ENCODE data around the gene TACC2.

Gene TACC2

DNA sequence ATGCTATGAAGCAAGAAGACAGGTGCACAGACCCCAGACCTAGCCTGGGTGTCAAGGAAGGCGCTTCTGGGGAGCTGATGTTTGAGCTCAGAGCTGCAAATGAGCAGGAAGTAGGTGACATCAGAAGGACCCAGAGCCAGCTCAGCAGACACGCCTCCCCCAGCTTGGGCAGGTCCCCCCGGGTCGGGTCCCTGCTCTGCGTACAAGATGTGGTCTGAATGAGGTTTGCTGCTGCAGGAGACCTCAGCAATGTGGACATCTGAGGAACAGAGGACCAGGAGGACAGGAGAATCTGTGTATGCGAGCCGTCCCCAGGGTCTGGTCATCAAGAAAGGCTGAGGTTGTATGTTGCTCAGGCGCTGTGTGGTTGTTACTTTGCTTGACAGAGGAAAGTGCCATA, 51.8 kb downstream of the TACC2 start:
- peaks cover 3% of the 10 kb centered on the region for H3K27me3 ChIP-seq (ENCODE audit: insufficient read depth, low read length, poor library complexity)
- H3K4me3 ChIP-seq (ENCODE audit: low read depth in 1 of 2, low read length in 2 of 2): no peak overlapping the region
- H2AFZ ChIP-seq (ENCODE audit: low read depth, low read length): no peak overlapping the region
- DNase-seq (no peak), ATAC-seq (ENCODE audit: insufficient read depth, low read depth) (no peak; the same call in 2 of the 3 replicates)
- TF ChIP-seq CTCF (IDR thresholded peaks at IDR 0.05; ENCODE audit: borderline replicate concordance, extremely low read depth, low read length, poor library complexity, severe bottlenecking) (no peak), EZH2 (IDR thresholded peaks at IDR 0.05; ENCODE audit: borderline replicate concordance, low read depth, low read length, severe bottlenecking) (no peak)
- no peaks in the 10 kb centered on the region for H3K79me2 ChIP-seq (ENCODE audit: insufficient read depth, low read length)
- H3K4me1 ChIP-seq (ENCODE audit: insufficient read depth, low read length): no peaks in the 10 kb centered on the region
- no peak overlapping the region for H3K9ac ChIP-seq (ENCODE audit: low read depth, low read length)
- no peak overlapping the region for H3K4me2 ChIP-seq (ENCODE audit: insufficient read depth, low read length)
- H3K9me3 ChIP-seq (ENCODE audit: insufficient read depth, low read length, severe bottlenecking): no peaks in the 10 kb centered on the region
- no peak overlapping the region for H3K27ac ChIP-seq (ENCODE audit: low read length)
- no peaks in the 10 kb centered on the region for H4K20me1 ChIP-seq (ENCODE audit: insufficient read depth, low read length)
- H3K36me3 ChIP-seq (ENCODE audit: insufficient read depth, low read length): no peaks in the 10 kb centered on the region

DNA sequence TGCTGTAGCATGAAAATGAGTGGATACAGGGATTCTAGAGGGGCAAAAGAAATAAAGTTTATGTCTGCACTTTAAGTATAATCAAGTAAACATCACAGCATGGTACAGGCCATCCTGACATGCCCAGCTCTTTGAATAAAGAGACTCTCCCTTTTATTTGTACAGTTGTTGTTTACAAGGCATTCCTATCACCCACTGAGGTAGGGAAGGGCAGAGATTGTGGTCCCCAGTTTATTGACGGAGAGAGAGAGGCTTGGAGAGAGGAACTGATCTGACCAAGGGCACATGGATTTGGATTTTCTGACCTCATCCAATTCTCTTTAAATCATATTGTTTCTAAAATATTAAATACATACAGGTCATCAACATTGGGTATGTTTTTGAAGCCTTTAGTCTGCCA, 53.9 kb downstream of the TACC2 start:
- Histone ChIP-seq H3K4me3 (ENCODE audit: low read depth in 1 of 2, low read length in 2 of 2) (no peak overlapping the region), H3K27ac (ENCODE audit: low read length) (no peak overlapping the region), H3K9ac (ENCODE audit: low read depth, low read length) (no peak overlapping the region), H3K27me3 (ENCODE audit: insufficient read depth, low read length, poor library complexity) (peaks cover 9% of the 10 kb centered on the region), H2AFZ (ENCODE audit: low read depth, low read length) (no peak overlapping the region), H3K9me3 (ENCODE audit: insufficient read depth, low read length, severe bottlenecking) (no peaks in the 10 kb centered on the region), H3K36me3 (ENCODE audit: insufficient read depth, low read length) (no peaks in the 10 kb centered on the region), H3K79me2 (ENCODE audit: insufficient read depth, low read length) (no peaks in the 10 kb centered on the region), H3K4me1 (ENCODE audit: insufficient read depth, low read length) (no peaks in the 10 kb centered on the region), H3K4me2 (ENCODE audit: insufficient read depth, low read length) (no peak overlapping the region), H4K20me1 (ENCODE audit: insufficient read depth, low read length) (no peaks in the 10 kb centered on the region)
- TF ChIP-seq CTCF (IDR thresholded peaks at IDR 0.05; ENCODE audit: borderline replicate concordance, extremely low read depth, low read length, poor library complexity, severe bottlenecking) (no peak), EZH2 (IDR thresholded peaks at IDR 0.05; ENCODE audit: borderline replicate concordance, low read depth, low read length, severe bottlenecking) (no peak)
- ATAC-seq (ENCODE audit: insufficient read depth, low read depth) (no peak), DNase-seq (no peak)

GRCh38 chr10:122044045-122044661, 55.2 kb downstream of the TACC2 start:
- H3K4me2 ChIP-seq (ENCODE audit: insufficient read depth, low read length): no peak overlapping the region

More at GRCh38 chr10:122044045-122044661, 55.2 kb downstream of the TACC2 start:
- ATAC-seq (ENCODE audit: insufficient read depth, low read depth) (no peak), DNase-seq (no peak)
- Histone ChIP-seq H3K9ac (ENCODE audit: low read depth, low read length) (no peak overlapping the region), H3K27ac (ENCODE audit: low read length) (no peak overlapping the region), H3K36me3 (ENCODE audit: insufficient read depth, low read length) (no peaks in the 10 kb centered on the region), H3K4me1 (ENCODE audit: insufficient read depth, low read length) (no peaks in the 10 kb centered on the region), H3K27me3 (ENCODE audit: insufficient read depth, low read length, poor library complexity) (peaks cover 11% of the 10 kb centered on the region), H3K9me3 (ENCODE audit: insufficient read depth, low read length, severe bottlenecking) (no peaks in the 10 kb centered on the region), H3K4me3 (ENCODE audit: low read depth in 1 of 2, low read length in 2 of 2) (no peak overlapping the region), H4K20me1 (ENCODE audit: insufficient read depth, low read length) (no peaks in the 10 kb centered on the region), H2AFZ (ENCODE audit: low read depth, low read length) (no peak overlapping the region), H3K79me2 (ENCODE audit: insufficient read depth, low read length) (no peaks in the 10 kb centered on the region)
- TF ChIP-seq CTCF (IDR thresholded peaks at IDR 0.05; ENCODE audit: borderline replicate concordance, extremely low read depth, low read length, poor library complexity, severe bottlenecking): no peak
- no peak for TF ChIP-seq EZH2 (IDR thresholded peaks at IDR 0.05; ENCODE audit: borderline replicate concordance, low read depth, low read length, severe bottlenecking)

Measured in DND-41 (cell line).